Vein endothelial cell (primary cell): ENCODE results near the gene ZNF165. TPM values are rescaled to one million over a fixed set of nuclear protein-coding genes. Genes with fewer than 3 reads are reported as not detected.

Experiments
- total RNA-seq: library from RNA; depleted of rRNA; stranded (reverse); fragments of >200 nt; gene quantifications from 2 replicates; pipeline ENCODE4 v1.2.3, GENCODE V29; 2012

Gene ZNF165
- total RNA-seq = under 0.01 and 0.67 TPM in 2 replicates

DNA sequence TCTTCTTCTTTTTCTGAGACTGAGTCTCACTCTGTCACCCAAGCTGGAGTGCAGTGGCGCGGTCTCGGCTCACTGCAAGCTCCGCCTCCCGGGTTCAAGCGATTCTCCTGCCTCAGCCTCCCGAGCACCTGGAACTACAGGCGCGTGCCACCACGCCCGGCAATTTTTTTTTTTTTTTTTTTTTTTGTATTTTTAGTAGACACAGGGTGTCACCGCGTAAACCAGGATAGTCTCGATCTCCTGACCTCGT lies at the start of gene ZNF165:
TSS of gene ZNF165 (plus strand) at position 188 of the 250 bp plus-strand sequence. CDS start 4,913 bp downstream, outside the sequence.

GRCh38 chr6:28124350-28124970 lies 44.1 kb downstream of the ZNF165 start, which contains the start of gene ZSCAN16:
ZSCAN16 (plus strand) TSS chr6:28124609; CDS start chr6:28125444, 835 bp downstream.

Other genes with a start within 250 kb of the ZNF165 start
- gene OR2B2, start 168.2 kb upstream of the ZNF165 start, total RNA-seq = not detected in 2 replicates
- not detected in 2 replicates for gene OR2B6, start 123.3 kb upstream of the ZNF165 start, total RNA-seq
- gene ZSCAN16, start 44.0 kb downstream of the ZNF165 start, total RNA-seq = 8.2 and 11.1 TPM in 2 replicates
- gene ZKSCAN8, start 61.3 kb downstream of the ZNF165 start, total RNA-seq = 19.9 and 20.9 TPM in 2 replicates
- 16.7 and 20.6 TPM in 2 replicates for gene ZSCAN9, start 144.7 kb downstream of the ZNF165 start, total RNA-seq
- gene ZKSCAN4, start 171.7 kb downstream of the ZNF165 start, total RNA-seq = 4.2 and 4.5 TPM in 2 replicates
- 0.33 and 0.57 TPM in 2 replicates for gene NKAPL, start 178.7 kb downstream of the ZNF165 start, total RNA-seq
- gene ZSCAN26, start 186.6 kb downstream of the ZNF165 start, total RNA-seq = 16.0 and 17.2 TPM in 2 replicates
- 6.5 and 7.8 TPM in 2 replicates for gene PGBD1, start 201.0 kb downstream of the ZNF165 start, total RNA-seq